Sigmoid colon (tissue), 4 donors: ENCODE results near the gene SLC9A7.

Experiments
- EP300 ChIP-seq, 4 donors: sonication (generic); formaldehyde crosslinking; IDR thresholded peaks; one replicate each; pipeline ENCODE4 v1.6.1; 2017; ENCODE audit warnings: antibody characterized with exemption in 4 of 4
- POLR2A ChIP-seq, 2 donors: fragments of 450-650 bp; IDR thresholded peaks; one replicate each; pipeline ENCODE4 v1.6.1; 2016; ENCODE audit warnings: antibody characterized with exemption in 2 of 2, mild to moderate bottlenecking in 2 of 2, moderate library complexity in 2 of 2
- POLR2AphosphoS5 ChIP-seq, 4 donors: sonication (generic); formaldehyde crosslinking; IDR thresholded peaks; one replicate each; pipeline ENCODE4 v1.6.1; 2017; ENCODE audit warnings: antibody characterized with exemption in 4 of 4
- TF ChIP-seq, protein P1 (sequence below), 4 experiments: fragments of 450-650 bp in 3 of 4; fragments of 200-600 bp in 1 of 4; IDR thresholded peaks; one replicate each; pipeline ENCODE4 v1.5.1; 2016 to 2019; ENCODE audit warnings: antibody characterized with exemption in 4 of 4, mild to moderate bottlenecking in 3 of 4, moderate library complexity in 2 of 4

DNA sequence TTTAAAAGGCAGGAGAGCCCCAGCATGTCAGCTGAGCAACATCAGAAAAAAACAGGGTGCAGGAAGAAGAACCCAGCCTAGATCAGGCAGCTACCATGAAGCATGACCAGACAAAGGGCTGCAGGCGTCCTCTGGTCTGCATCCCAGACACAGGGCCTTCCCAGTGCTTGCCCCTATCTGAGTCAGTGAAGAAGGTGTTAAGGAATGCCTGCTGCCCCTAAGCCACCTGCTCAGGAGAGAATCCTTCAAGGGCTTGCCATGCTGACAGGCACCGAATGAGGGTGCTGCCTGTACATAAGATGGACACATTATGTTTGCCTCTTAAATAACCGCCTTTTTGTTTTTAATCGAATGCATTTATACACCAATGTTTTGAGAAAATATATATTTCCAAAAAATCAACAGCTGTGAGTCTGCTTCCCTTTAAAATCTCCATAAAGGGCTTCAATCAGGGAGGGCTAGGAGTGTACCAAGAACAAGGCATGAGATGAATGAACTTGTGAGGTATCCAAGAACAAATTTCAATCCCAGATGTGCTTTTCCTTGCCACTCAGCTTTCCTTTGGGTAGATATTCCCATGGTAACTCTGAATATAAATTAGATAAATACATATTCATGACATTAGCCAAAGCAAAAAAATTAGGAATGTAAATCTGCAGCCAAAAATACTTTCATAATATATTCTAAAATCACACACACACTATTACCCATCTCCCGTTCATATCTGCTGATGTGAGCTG, 85.1 kb downstream of the SLC9A7 start:
- TF ChIP-seq POLR2A (IDR thresholded peaks at IDR 0.05) (no peak), EP300 (IDR thresholded peaks at IDR 0.05) (no peak), POLR2AphosphoS5 (IDR thresholded peaks at IDR 0.05) (no peak)
- TF ChIP-seq, protein P1, sequence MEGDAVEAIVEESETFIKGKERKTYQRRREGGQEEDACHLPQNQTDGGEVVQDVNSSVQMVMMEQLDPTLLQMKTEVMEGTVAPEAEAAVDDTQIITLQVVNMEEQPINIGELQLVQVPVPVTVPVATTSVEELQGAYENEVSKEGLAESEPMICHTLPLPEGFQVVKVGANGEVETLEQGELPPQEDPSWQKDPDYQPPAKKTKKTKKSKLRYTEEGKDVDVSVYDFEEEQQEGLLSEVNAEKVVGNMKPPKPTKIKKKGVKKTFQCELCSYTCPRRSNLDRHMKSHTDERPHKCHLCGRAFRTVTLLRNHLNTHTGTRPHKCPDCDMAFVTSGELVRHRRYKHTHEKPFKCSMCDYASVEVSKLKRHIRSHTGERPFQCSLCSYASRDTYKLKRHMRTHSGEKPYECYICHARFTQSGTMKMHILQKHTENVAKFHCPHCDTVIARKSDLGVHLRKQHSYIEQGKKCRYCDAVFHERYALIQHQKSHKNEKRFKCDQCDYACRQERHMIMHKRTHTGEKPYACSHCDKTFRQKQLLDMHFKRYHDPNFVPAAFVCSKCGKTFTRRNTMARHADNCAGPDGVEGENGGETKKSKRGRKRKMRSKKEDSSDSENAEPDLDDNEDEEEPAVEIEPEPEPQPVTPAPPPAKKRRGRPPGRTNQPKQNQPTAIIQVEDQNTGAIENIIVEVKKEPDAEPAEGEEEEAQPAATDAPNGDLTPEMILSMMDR (IDR thresholded peaks at IDR 0.05): no peak
